ENCODE results near the gene FCHSD2. TPM values are rescaled to one million over a fixed set of nuclear protein-coding genes. Genes with fewer than 3 reads are reported as not detected.

FCHSD2 gene
- total and polyA plus RNA-seq, 2 of the 8 experiments (the other 6 are each of a cell fraction or from before 2014, with no cell fraction given), result 4.1 to 7.8 TPM

- Histone ChIP-seq H3K14ac (ENCODE audit: insufficient read length) (no peak overlapping the region), H3K4me1 (replicated peaks in 1 of 4; ENCODE audit: control insufficient read depth in 3 of 4, insufficient read depth in 4 of 4, low read length in 3 of 4) (peaks cover 4 to 12% (median 7%) of the 10 kb centered on the region in 4 experiments; a peak in 6 of 7 replicates), H4K5ac (ENCODE audit: insufficient read length, low read depth, low read length) (no peak overlapping the region), H3K23me2 (ENCODE audit: low read depth, low read length) (no peaks in the 10 kb centered on the region), H3K27ac (ENCODE audit: low read depth, low read length) (no peak overlapping the region), H2AFZ (ENCODE audit: low read length) (no peak overlapping the region), H3K4me2 (ENCODE audit: insufficient read depth in 1 of 2, low read depth in 2 of 2, low read length in 2 of 2) (no peak overlapping the region), H3K9ac (replicated peaks in 1 of 4; ENCODE audit: extremely low read depth in 1 of 4, low read depth in 3 of 4, low read length in 3 of 4) (no peak overlapping the region), H3K23ac (ENCODE audit: insufficient read length) (no peak overlapping the region), H3K4me3 (ENCODE audit: extremely low read depth in 1 of 4, insufficient read depth in 2 of 4, low read depth in 3 of 4, low read length in 4 of 4) (no peak overlapping the region), H3K79me2 (ENCODE audit: control insufficient read depth in 1 of 2, insufficient read depth in 2 of 2, low read length in 2 of 2) (no peaks in the 10 kb centered on the region), H2AK5ac (ENCODE audit: low read depth, low read length) (no peak overlapping the region), H2BK20ac (ENCODE audit: low read length) (no peak overlapping the region), H4K8ac (ENCODE audit: extremely low read depth, insufficient read depth, low read length) (no peak overlapping the region), H2BK12ac (ENCODE audit: low read depth, low read length) (no peak overlapping the region), H3K36me3 (ENCODE audit: control insufficient read depth in 2 of 4, insufficient read depth in 4 of 4, low read length in 3 of 4) (no peaks in the 10 kb centered on the region), H4K91ac (replicated peaks; ENCODE audit: insufficient read length, low read length) (no peak overlapping the region), H2BK5ac (ENCODE audit: low read depth, low read length) (no peak overlapping the region), H2BK120ac (replicated peaks; ENCODE audit: low read depth, low read length) (no peak overlapping the region), H2BK15ac (ENCODE audit: low read length) (no peak overlapping the region), H3K79me1 (ENCODE audit: low read depth, low read length) (no peaks in the 10 kb centered on the region), H3K27me3 (replicated peaks in 1 of 4; ENCODE audit: control insufficient read depth in 3 of 4, extremely low read depth in 1 of 4, insufficient read depth in 3 of 4, low read length in 3 of 4) (no peaks in the 10 kb centered on the region; a peak in 2 of 7 replicates), H4K20me1 (replicated peaks in 1 of 2; ENCODE audit: control insufficient read depth in 1 of 2, insufficient read depth in 2 of 2, low read length in 2 of 2) (no peaks in the 10 kb centered on the region), H3K4ac (replicated peaks; ENCODE audit: insufficient read length, low read depth, low read length) (no peak overlapping the region), H3K9me3 (ENCODE audit: insufficient read depth in 2 of 2, low read depth in 1 of 2, low read length in 1 of 2) (no peaks in the 10 kb centered on the region), H3K18ac (ENCODE audit: extremely low read depth, low read length) (no peak overlapping the region), H3K56ac (replicated peaks; ENCODE audit: insufficient read length, low read depth, low read length) (no peak overlapping the region)
- WGBS, 2 experiments (ENCODE audit: extremely low coverage in 1 of 2, insufficient coverage in 1 of 2, insufficient read length in 1 of 2, insufficient replicate concordance in 2 of 2, low coverage in 1 of 2, low lambda C conversion rate in 2 of 2, missing lambda C conversion rate in 1 of 2), result 85% methylated on average over 2 of the region's 2 CpGs; no CpG with 5 or more reads in 1 of the 2 experiments
- CTCF ChIA-PET (ENCODE audit: partially characterized antibody), result interaction anchor here (0.6 to 11.1 kb wide), 8 partner anchors 10 to 431 kb away, joined by 3 to 112 read pairs (median 3); partner anchors contain the start of gene FCHSD2
- DNase-seq (ENCODE audit: low read depth in 1 of 2, low spot score in 2 of 2) (no peak), FAIRE-seq (no peak)
- POLR2A ChIA-PET (ENCODE audit: partially characterized antibody), result interaction anchor here (2.0 kb wide), 1 partner anchor 14 kb away, joined by 7 read pairs; the partner anchor contains the start of gene FCHSD2
- TF ChIP-seq JUN (IDR thresholded peaks at IDR 0.05; ENCODE audit: low read depth, low read length) (no peak), JUND (IDR thresholded peaks at IDR 0.05; ENCODE audit: low read length) (no peak), CBX5 (IDR thresholded peaks at IDR 0.05; ENCODE audit: low read depth, low read length) (no peak), EZH2 (IDR thresholded peaks at IDR 0.05; ENCODE audit: low read depth, low read length, severe bottlenecking) (no peak), CTBP2 (IDR thresholded peaks at IDR 0.05; ENCODE audit: borderline replicate concordance, insufficient read depth, insufficient read length, low read length) (no peak), HDAC6 (IDR thresholded peaks at IDR 0.05; ENCODE audit: low read depth, low read length) (no peak), CHD1 (IDR thresholded peaks at IDR 0.05; ENCODE audit: low read depth, low read length) (no peak), SIX5 (IDR thresholded peaks at IDR 0.05; ENCODE audit: low read depth, low read length) (no peak), PHF8 (conservative IDR thresholded peaks at IDR 0.05; ENCODE audit: low read depth, low read length) (no peak), TAF7 (optimal IDR thresholded peaks at IDR 0.05; ENCODE audit: borderline replicate concordance, low read depth, low read length) (no peak), POLR2A (IDR thresholded peaks at IDR 0.05; ENCODE audit: control extremely low read depth in 1 of 2, low read depth in 2 of 2, low read length in 2 of 2) (no peak), BACH1 (IDR thresholded peaks at IDR 0.05; ENCODE audit: low read length) (no peak), CEBPB (IDR thresholded peaks at IDR 0.05; ENCODE audit: low read depth, low read length) (no peak), TCF12 (IDR thresholded peaks at IDR 0.05; ENCODE audit: low read depth, low read length) (no peak)
- TF ChIP-seq, protein P1, sequence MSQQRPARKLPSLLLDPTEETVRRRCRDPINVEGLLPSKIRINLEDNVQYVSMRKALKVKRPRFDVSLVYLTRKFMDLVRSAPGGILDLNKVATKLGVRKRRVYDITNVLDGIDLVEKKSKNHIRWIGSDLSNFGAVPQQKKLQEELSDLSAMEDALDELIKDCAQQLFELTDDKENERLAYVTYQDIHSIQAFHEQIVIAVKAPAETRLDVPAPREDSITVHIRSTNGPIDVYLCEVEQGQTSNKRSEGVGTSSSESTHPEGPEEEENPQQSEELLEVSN (IDR thresholded peaks at IDR 0.05), result no peak
Observed at GRCh38 chr11:73156686-73157085, 14.6 kb upstream of the FCHSD2 start.
